SK-N-DZ (cell line): ENCODE measurements around the gene CDK14.

ENCODE experiments used
- DNase-seq: peaks from one replicate; pipeline ENCODE4 v3.0.0-alpha.2; 2015; ENCODE audit warnings: low spot score

The CDK14 gene

GRCh38 chr7:91193141-91193540 lies 597.0 kb downstream of the CDK14 start:
- DNase-seq = no peak

- DNase-seq = no peak
These were observed 598.7 kb downstream of the CDK14 start for GRCh38 chr7:91194841-91195240.

DNA sequence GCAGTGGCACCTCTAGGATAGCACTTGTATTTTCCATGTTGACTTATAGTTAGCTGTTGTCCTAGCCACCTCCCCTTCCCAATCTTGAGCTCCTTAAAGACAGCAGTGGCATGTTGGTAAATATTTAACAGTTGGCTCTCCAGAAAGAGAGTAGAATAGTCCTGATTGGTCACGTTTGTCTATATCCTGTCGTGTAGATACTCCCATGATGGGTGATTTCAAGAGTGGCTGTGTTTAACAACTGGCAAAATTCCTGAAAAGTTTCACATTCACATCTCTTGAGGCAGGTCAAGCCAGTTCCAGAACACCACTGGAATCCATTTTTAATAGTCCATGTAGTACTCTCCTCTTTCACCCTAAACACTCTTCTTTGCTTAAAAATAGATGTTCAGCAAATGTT lies 599.9 kb downstream of the CDK14 start:
- DNase-seq = no peak

GRCh38 chr7:91198371-91198770 lies 602.2 kb downstream of the CDK14 start:
- no peak for DNase-seq

- DNase-seq = no peak
These were observed 603.5 kb downstream of the CDK14 start for GRCh38 chr7:91199601-91200000.

DNA sequence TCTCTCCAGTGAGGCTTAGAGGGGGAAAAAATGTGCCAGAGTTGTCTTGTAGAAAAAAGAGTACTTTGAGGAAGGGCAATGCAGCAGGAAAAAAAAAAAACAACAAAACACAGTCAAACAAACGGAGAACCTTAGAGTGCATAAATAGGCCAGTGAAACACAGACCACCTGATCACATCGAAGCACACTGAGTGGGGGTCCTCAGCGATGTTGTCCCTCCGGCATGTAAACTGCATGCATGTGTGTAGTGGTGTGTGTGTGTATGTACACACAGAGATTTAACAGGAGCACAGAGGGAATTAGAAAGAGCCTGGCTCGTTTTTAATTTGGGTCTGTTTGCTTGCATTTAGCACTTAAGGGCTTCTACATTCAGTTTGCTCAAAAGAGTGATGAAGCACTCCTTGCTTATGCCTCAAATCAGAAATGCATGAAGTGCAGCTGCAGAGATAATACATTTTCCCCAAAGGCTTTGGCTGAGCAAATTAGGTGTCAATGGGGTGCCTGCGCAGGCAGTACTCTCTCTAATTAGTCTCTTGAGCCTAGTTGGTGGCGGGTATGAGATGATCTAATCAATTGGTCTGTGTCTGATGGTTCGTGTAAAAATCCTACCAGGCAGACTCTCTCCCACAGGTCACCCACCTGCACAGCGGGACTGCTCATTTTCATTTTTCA lies 605.5 kb downstream of the CDK14 start:
- peak; percentile 9 for DNase-seq

DNA sequence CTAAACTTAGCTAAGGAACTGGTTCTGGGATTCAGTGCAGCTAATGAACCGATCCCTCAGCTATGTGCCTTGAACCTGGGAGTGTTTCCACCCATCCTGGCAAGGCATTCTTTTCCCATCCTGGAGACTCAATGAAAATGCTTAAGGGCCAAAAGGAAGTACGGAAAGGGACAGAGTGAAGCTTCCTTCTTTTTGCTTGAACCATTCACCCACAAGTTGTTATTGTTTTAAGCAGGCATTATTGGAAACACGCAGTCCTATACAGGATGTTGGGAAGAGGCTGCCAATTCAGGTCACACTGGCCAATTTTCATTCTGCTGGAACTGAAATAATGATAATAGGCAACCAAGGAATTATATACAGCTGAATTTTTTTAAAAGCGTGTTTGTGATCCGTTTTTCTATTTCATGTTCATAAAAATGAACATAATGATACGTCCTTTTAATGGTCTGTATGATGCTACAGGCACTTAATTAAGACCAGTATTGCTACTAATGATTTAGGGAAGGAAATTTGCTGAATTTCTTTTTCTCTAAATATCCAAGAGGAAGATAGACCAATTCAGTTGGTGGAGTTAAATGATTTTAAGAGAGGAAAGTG lies 610.3 kb downstream of the CDK14 start:
- no peak for DNase-seq

DNA sequence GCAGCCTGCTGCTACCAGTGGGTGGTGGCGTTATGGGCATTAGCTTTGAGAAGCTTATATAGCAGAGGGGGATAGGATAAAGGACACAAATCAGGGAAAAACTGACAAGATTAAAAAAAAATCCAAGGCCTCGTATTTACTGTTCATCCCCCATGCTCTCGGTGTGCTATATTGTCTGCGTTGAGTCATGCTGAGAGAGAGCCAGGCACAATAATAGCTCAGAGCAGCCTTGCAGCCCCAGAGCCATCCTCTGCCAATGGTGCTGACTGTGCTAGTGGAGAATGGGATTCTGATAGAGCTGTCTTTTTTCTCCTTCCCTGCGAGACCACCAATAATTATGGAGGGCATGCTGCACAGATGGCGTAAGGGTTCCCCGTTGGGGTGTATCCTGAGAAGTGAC lies 616.5 kb downstream of the CDK14 start:
- no peak for DNase-seq

DNA sequence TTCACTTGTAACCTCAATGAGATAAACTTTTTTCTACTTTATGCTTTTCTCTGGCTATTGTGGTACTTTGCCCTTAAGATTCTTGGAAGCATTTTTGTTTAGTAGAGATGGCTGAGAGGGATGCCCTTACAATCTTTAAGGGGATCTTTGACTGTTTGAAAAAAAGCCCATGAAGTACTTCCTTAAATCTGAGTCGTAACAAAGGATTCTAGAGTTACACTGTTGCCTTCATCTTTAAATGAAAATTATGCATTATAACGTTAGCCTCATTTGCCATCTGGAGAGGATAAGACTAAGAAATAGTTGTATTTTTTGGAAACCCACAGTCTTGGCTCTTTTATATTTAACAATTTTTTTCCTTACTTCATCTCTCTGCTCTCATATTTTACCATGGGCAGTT lies 630.3 kb downstream of the CDK14 start:
- DNase-seq = no peak

DNA sequence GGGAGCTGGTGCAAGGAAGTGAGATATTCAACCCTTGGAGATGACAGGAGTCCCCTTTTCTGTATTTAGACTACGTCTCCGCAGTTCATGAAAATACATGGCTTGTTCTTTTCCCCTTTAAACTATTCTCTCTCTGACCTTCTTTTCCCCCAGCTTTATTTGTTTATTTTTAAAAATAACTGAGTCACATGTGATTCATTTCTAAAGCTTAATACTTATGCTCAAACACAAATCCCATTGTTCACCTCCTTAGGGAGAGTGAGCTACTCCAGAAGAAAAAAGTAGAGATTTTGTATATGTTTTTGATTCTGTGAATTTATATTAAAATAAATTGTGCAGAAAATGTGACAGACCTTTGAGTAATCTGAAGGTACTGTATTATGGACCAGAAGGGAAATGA lies 632.2 kb downstream of the CDK14 start:
- DNase-seq = no peak

GRCh38 chr7:91228927-91229558 lies 632.9 kb downstream of the CDK14 start:
- DNase-seq = no peak

- DNase-seq = no peak
These were observed 634.0 kb downstream of the CDK14 start for GRCh38 chr7:91230100-91230499.

DNA sequence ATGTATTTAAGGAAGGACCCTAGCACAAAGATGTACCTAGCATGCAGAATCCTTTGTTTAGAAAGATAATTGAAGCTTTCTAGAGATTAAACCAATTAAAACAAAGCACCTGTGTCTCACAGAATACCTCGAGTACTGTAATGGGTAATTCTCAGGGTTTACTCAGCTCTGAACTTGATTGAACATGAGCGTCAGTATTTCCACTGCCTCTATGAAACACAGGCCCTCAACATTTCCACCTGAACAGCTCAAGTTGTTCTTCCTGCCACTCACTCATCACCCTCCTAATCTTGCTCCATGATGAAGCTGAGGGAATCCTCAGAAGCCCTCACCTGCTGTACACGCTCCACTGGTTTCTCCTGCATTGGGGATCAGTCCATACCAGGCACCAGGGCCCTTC lies 634.4 kb downstream of the CDK14 start:
- no peak for DNase-seq

- DNase-seq = no peak
These were observed 637.1 kb downstream of the CDK14 start for GRCh38 chr7:91233212-91233611.

GRCh38 chr7:91235211-91235832 lies 639.2 kb downstream of the CDK14 start:
- no peak for DNase-seq

- DNase-seq = no peak
These were observed 643.1 kb downstream of the CDK14 start for GRCh38 chr7:91239171-91239604.

DNA sequence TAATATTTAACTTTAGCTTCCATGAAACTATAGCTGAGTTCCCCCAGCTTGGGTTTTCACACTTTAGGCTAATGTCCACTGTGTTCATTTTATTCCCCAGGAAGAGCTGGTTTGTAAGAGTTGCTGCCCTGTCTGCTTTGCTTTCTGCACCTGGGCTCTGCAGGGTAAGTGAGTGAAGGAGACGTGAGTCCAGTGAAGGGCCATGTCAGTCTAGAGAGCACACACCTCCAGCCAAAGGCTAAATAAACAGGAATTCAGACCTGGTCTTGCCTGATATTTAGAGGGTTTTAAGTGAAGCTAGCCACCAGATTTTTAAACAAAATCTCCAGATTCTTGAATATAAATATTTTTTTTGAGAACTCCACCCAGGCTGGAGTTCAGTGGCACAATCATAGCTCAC lies 643.7 kb downstream of the CDK14 start:
- DNase-seq = no peak

- DNase-seq = no peak
These were observed 644.3 kb downstream of the CDK14 start for GRCh38 chr7:91240376-91240941.

DNA sequence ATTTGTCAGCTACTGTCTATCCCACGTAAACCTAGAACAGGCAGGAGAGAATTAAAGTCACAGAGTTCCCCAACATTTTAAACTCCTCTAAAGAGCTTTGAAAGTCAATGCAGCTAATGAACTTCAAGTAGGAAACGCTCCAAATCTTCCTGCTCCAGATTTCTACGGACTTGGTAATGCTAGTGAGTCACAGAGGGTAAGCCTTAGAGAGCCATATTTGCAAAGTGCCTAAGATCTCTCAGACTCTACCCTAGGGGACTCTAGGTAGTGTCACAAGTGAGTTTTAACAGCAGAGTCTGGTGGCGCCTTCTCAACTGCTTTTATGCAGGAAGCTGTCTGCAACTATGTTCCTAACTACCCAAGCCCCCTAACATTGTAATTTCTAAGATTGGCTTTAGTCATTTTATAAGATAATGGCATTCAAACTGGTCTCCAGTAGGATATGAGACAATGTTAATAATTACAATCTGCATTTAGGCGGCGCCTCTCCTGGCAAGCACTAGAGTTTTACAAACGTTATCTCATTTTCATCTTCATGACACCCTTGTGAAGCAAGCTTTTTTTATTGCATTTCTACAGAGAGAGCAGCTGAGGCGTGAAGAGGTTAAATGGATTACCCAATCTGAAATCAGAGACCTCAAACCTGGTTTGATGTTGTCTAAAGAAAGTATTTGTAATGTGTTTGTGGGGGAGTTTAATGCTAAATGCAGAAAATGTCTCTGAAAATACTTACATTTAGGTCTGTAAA lies 646.1 kb downstream of the CDK14 start:
- no peak for DNase-seq

- DNase-seq = no peak
These were observed 647.6 kb downstream of the CDK14 start for GRCh38 chr7:91243591-91244301.

DNA sequence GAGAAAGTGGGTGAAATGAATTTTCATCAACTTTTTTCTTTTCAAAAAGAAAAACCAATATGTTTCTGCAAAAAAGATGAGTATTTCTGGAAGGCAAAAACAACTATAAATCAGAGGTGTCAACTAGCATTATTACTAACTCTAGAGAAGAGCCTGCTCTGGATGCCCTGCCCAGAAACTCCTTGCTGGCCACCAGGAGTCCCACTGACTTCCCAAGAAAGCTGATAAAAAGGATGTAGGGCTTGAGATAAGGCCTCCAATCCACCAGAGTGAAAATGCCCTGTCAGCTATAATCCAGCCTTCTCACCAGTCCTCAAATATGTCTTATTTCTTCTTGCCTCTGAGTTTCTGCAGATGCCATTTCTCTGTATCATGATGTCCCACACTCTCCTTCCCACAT lies 651.4 kb downstream of the CDK14 start:
- no peak for DNase-seq
